GM12891 (cell line): Measurements from ENCODE around the gene GPR151.

Source experiments
- PAX5 ChIP-seq: IDR thresholded peaks from 2 replicates; pipeline ENCODE4 v1.6.1; 2011; ENCODE audit warnings: low read length, moderate library complexity, mild to moderate bottlenecking; ENCODE audit not compliant: insufficient read depth, severe bottlenecking
- POLR2A ChIP-seq: IDR thresholded peaks from 2 replicates; pipeline ENCODE4 v1.6.1; 2011; ENCODE audit warnings: low read depth, low read length, control low read depth
- POLR2AphosphoS5 ChIP-seq: IDR thresholded peaks from 2 replicates; pipeline ENCODE4 v1.6.1; 2011; ENCODE audit warnings: low read depth, low read length, control low read depth
- SPI1 ChIP-seq: IDR thresholded peaks from 2 replicates; pipeline ENCODE4 v1.6.1; 2011; ENCODE audit warnings: low read depth, low read length, control low read depth
- TAF1 ChIP-seq: IDR thresholded peaks from 2 replicates; pipeline ENCODE4 v1.6.1; 2011; ENCODE audit warnings: low read depth, low read length, control low read depth

DNA sequence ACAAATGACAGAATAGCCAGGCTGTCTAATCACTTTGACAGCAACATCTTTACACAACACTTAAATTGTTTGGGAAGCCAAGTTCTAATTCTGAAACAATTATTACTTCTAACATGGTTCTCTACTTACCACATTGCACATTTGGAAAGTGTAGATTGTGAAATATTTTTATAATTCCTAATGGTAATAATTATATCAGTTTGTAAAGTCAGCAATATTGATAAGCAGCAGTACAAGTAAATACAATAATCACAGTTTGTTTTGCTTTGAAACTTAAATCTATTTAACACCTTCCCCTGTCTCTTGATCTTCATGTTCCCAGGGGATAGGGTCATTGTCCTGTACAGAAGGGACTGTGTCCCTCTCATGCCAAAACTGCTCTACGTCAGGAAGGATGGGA is 1.4 kb downstream of the GPR151 start:
- no peak for TF ChIP-seq POLR2AphosphoS5
- no peak for TF ChIP-seq TAF1
- TF ChIP-seq POLR2A = no peak
- no peak for TF ChIP-seq PAX5
- no peak for TF ChIP-seq SPI1
